Transverse colon (tissue), 3 donors: ENCODE results near the gene ZNF343.

Experiments
- POLR2A ChIP-seq: fragments of 450-650 bp; IDR thresholded peaks from one replicate; pipeline ENCODE4 v1.6.1; 2016; ENCODE audit warnings: antibody characterized with exemption, mild to moderate bottlenecking, moderate library complexity
- TF ChIP-seq, protein P1 (sequence below), 5 experiments: fragments of 200-600 bp in 3 of 5; fragments of 450-650 bp in 2 of 5; sonication (generic) in 3 of 5; IDR thresholded peaks; 1 replicate in 2 of 5; 2 replicates in 3 of 5; pipeline ENCODE4 v1.5.1; 2016 to 2017; ENCODE audit warnings: antibody characterized with exemption in 5 of 5, inconsistent platforms in 3 of 5, mild to moderate bottlenecking in 2 of 5, moderate library complexity in 1 of 5

- TF ChIP-seq, protein P1, sequence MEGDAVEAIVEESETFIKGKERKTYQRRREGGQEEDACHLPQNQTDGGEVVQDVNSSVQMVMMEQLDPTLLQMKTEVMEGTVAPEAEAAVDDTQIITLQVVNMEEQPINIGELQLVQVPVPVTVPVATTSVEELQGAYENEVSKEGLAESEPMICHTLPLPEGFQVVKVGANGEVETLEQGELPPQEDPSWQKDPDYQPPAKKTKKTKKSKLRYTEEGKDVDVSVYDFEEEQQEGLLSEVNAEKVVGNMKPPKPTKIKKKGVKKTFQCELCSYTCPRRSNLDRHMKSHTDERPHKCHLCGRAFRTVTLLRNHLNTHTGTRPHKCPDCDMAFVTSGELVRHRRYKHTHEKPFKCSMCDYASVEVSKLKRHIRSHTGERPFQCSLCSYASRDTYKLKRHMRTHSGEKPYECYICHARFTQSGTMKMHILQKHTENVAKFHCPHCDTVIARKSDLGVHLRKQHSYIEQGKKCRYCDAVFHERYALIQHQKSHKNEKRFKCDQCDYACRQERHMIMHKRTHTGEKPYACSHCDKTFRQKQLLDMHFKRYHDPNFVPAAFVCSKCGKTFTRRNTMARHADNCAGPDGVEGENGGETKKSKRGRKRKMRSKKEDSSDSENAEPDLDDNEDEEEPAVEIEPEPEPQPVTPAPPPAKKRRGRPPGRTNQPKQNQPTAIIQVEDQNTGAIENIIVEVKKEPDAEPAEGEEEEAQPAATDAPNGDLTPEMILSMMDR (IDR thresholded peaks at IDR 0.05): peak in 2 of 5 experiments; percentile 22 to 25
- TF ChIP-seq POLR2A: peak; percentile 58
Measured at GRCh38 chr20:2508631-2509467, at the start of gene ZNF343.
